SK-N-SH treated with all-trans-retinoic acid at 6 μM for 48 hours (cell line): Measurements from ENCODE around the gene NDUFA8.

Source experiments
- ATAC-seq: fragments of 200-7000 bp; cut with Tn5 transposase; 3 replicates; pipeline ENCODE4 v1.9.1; 2020; ENCODE audit warnings: mild to moderate bottlenecking, moderate library complexity
- ARNTL ChIP-seq: fragments of 450-650 bp; formaldehyde crosslinking; IDR thresholded peaks from 2 replicates; pipeline ENCODE4 v1.5.0; 2020; ENCODE audit warnings: low read depth, mild to moderate bottlenecking, moderate library complexity, borderline replicate concordance
- BACH2 ChIP-seq: fragments of 250-450 bp; sonication (Bioruptor Pico); IDR thresholded peaks from 2 replicates; pipeline ENCODE4 v1.9.0; 2021; ENCODE audit warnings: mild to moderate bottlenecking, borderline replicate concordance
- CREB5 ChIP-seq: fragments of 250-450 bp; sonication (Bioruptor Pico); IDR thresholded peaks from 2 replicates; pipeline ENCODE4 v1.5.1; 2020; ENCODE audit warnings: low read depth, mild to moderate bottlenecking, moderate library complexity
- CSDC2 ChIP-seq: fragments of 250-450 bp; sonication (Bioruptor Pico); IDR thresholded peaks from 2 replicates; pipeline ENCODE4 v1.5.0; 2020; ENCODE audit warnings: mild to moderate bottlenecking, moderate library complexity
- ESRRG ChIP-seq: fragments of 250-450 bp; sonication (Bioruptor Pico); IDR thresholded peaks from 2 replicates; pipeline ENCODE4 v1.6.1; 2021; ENCODE audit warnings: mild to moderate bottlenecking
- GLIS3 ChIP-seq: fragments of 250-450 bp; sonication (Bioruptor Pico); IDR thresholded peaks from 2 replicates; pipeline ENCODE4 v1.5.0; 2020; ENCODE audit warnings: mild to moderate bottlenecking, moderate library complexity
- ISL1 ChIP-seq: fragments of 250-450 bp; sonication (Bioruptor Pico); IDR thresholded peaks from 2 replicates; pipeline ENCODE4 v2.1.2; 2022; ENCODE audit warnings: mild to moderate bottlenecking, moderate library complexity
- PPARA ChIP-seq: fragments of 250-450 bp; sonication (Bioruptor Pico); IDR thresholded peaks from 2 replicates; pipeline ENCODE4 v1.5.0; 2020; ENCODE audit warnings: mild to moderate bottlenecking, borderline replicate concordance
- RARB ChIP-seq: fragments of 250-450 bp; sonication (Bioruptor Pico); IDR thresholded peaks from 2 replicates; pipeline ENCODE4 v1.8.0; 2021; ENCODE audit warnings: mild to moderate bottlenecking, moderate library complexity
- SNAI2 ChIP-seq: fragments of 250-450 bp; sonication (Bioruptor Pico); IDR thresholded peaks from 2 replicates; pipeline ENCODE4 v1.5.0; 2020; ENCODE audit warnings: mild to moderate bottlenecking, moderate library complexity
- TCF4 ChIP-seq: fragments of 250-450 bp; sonication (Bioruptor Pico); IDR thresholded peaks from 2 replicates; pipeline ENCODE4 v1.8.0; 2021; ENCODE audit warnings: mild to moderate bottlenecking, moderate library complexity, borderline replicate concordance
- TOX ChIP-seq: fragments of 250-450 bp; sonication (Bioruptor Pico); IDR thresholded peaks from 2 replicates; pipeline ENCODE4 v1.8.0; 2021; ENCODE audit warnings: mild to moderate bottlenecking, moderate library complexity, borderline replicate concordance
- TSHZ2 ChIP-seq: fragments of 250-450 bp; sonication (Bioruptor Pico); IDR thresholded peaks from 2 replicates; pipeline ENCODE4 v1.5.0; 2020; ENCODE audit warnings: mild to moderate bottlenecking, moderate library complexity
- ZC3H10 ChIP-seq: fragments of 250-450 bp; sonication (Bioruptor Pico); IDR thresholded peaks from 2 replicates; pipeline ENCODE4 v1.5.1; 2021; ENCODE audit warnings: mild to moderate bottlenecking, moderate library complexity
- ZFP3 ChIP-seq: fragments of 250-450 bp; sonication (Bioruptor Pico); IDR thresholded peaks from 2 replicates; pipeline ENCODE4 v1.5.0; 2020; ENCODE audit warnings: mild to moderate bottlenecking, moderate library complexity
- ZNF565 ChIP-seq: fragments of 450-650 bp; formaldehyde crosslinking; conservative IDR thresholded peaks from 2 replicates; pipeline ENCODE4 v1.5.0; 2020; ENCODE audit warnings: low read depth, mild to moderate bottlenecking, moderate library complexity
- ZNF70 ChIP-seq: fragments of 450-650 bp; formaldehyde crosslinking; IDR thresholded peaks from 2 replicates; pipeline ENCODE4 v1.5.0; 2020; ENCODE audit warnings: mild to moderate bottlenecking, moderate library complexity
- ZNF8 ChIP-seq: fragments of 450-650 bp; formaldehyde crosslinking; IDR thresholded peaks from 2 replicates; pipeline ENCODE4 v1.5.0; 2020; ENCODE audit warnings: mild to moderate bottlenecking, moderate library complexity
- TF ChIP-seq, protein P1 (sequence below): fragments of 250-450 bp; sonication (Bioruptor Pico); IDR thresholded peaks from 2 replicates; pipeline ENCODE4 v1.5.1; 2021; ENCODE audit warnings: mild to moderate bottlenecking, moderate library complexity
- TF ChIP-seq, protein P2 (sequence below): fragments of 250-450 bp; sonication (Bioruptor Pico); IDR thresholded peaks from 2 replicates; pipeline ENCODE4 v1.8.0; 2020; ENCODE audit warnings: mild to moderate bottlenecking, moderate library complexity, borderline replicate concordance
- TF ChIP-seq, protein P3 (sequence below): fragments of 250-450 bp; sonication (Bioruptor Pico); IDR thresholded peaks from 2 replicates; pipeline ENCODE4 v1.8.0; 2021; ENCODE audit warnings: low read depth, mild to moderate bottlenecking, moderate library complexity, borderline replicate concordance

NDUFA8 gene

DNA sequence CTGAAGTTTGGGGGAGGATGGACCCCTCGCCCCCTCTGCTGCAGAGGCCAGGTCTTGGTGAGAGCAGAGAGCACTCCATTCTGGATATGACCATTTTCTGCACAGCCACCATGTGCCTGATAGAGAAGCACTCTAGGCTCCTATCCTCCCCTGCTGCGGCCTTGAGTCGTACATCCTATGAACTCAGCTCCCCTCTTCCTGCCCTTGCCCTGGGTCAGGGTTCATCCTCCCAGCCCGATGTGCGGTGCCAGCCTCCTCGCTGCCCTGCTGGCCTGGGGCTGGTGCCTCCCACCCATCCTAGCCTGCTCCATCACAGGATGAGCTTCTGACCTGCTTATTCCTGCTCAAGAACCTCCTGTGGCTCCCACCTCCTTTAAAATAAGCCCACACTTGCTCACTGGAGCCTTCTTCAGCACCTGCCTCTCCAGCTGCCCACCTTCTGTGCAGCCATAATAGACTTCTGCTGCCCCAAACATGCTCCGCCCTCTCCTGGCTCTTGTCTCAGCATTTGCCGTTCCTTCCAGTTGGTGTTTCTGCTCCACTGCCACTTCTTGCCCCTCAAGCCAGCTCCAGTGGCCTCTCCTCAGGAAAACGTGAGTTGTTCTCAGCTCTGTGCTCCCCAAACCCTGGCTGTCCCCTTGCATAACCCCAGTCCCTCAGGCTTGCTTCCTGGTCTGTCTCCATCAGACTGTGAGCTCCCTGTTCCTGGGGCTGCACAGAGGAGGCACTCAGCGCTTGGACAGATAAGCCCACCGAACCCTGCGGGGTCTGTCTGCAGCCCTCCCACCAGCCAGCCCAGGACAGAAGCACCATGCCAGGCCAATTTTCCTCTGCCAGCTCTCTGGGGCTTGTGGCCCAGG lies 44.2 kb downstream of the NDUFA8 start:
- ATAC-seq, result no peak
- TF ChIP-seq ZNF70 (CRISPR knock-in tag), result peak; percentile 91
- no peak for TF ChIP-seq ESRRG (CRISPR knock-in tag)
- TF ChIP-seq ZNF8 (CRISPR knock-in tag), result no peak

DNA sequence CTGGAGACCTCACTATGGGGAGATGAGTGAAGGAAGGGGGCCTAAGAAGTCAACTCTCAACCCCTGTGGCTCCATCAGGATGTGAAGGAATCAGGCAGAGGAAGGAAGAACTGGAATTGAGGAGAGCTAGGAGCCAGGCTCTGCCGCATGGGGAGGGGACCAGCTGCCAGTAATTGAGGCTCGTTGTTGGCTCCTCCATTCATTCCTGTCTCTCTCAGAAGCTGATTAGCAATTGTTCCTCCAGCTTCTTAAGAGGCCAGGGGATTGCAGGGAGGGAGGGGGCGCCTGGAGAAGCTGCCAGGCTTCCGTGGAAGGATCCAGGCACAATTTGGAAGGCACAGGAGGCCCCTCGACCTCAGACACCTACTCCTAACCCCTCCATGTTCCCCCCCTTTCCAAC lies 46.0 kb downstream of the NDUFA8 start:
- TF ChIP-seq ZC3H10 (CRISPR knock-in tag) (no peak), ISL1 (CRISPR knock-in tag) (no peak), BACH2 (no peak), GLIS3 (CRISPR knock-in tag) (no peak), TCF4 (CRISPR knock-in tag) (no peak), RARB (no peak), PPARA (no peak), TOX (no peak), SNAI2 (no peak), ZFP3 (CRISPR knock-in tag) (no peak)
- TF ChIP-seq, protein P1, sequence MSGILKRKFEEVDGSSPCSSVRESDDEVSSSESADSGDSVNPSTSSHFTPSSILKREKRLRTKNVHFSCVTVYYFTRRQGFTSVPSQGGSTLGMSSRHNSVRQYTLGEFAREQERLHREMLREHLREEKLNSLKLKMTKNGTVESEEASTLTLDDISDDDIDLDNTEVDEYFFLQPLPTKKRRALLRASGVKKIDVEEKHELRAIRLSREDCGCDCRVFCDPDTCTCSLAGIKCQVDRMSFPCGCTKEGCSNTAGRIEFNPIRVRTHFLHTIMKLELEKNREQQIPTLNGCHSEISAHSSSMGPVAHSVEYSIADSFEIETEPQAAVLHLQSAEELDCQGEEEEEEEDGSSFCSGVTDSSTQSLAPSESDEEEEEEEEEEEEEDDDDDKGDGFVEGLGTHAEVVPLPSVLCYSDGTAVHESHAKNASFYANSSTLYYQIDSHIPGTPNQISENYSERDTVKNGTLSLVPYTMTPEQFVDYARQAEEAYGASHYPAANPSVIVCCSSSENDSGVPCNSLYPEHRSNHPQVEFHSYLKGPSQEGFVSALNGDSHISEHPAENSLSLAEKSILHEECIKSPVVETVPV (CRISPR knock-in tag), result no peak
- TF ChIP-seq, protein P2, sequence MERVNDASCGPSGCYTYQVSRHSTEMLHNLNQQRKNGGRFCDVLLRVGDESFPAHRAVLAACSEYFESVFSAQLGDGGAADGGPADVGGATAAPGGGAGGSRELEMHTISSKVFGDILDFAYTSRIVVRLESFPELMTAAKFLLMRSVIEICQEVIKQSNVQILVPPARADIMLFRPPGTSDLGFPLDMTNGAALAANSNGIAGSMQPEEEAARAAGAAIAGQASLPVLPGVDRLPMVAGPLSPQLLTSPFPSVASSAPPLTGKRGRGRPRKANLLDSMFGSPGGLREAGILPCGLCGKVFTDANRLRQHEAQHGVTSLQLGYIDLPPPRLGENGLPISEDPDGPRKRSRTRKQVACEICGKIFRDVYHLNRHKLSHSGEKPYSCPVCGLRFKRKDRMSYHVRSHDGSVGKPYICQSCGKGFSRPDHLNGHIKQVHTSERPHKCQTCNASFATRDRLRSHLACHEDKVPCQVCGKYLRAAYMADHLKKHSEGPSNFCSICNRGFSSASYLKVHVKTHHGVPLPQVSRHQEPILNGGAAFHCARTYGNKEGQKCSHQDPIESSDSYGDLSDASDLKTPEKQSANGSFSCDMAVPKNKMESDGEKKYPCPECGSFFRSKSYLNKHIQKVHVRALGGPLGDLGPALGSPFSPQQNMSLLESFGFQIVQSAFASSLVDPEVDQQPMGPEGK, result no peak
- TF ChIP-seq, protein P3, sequence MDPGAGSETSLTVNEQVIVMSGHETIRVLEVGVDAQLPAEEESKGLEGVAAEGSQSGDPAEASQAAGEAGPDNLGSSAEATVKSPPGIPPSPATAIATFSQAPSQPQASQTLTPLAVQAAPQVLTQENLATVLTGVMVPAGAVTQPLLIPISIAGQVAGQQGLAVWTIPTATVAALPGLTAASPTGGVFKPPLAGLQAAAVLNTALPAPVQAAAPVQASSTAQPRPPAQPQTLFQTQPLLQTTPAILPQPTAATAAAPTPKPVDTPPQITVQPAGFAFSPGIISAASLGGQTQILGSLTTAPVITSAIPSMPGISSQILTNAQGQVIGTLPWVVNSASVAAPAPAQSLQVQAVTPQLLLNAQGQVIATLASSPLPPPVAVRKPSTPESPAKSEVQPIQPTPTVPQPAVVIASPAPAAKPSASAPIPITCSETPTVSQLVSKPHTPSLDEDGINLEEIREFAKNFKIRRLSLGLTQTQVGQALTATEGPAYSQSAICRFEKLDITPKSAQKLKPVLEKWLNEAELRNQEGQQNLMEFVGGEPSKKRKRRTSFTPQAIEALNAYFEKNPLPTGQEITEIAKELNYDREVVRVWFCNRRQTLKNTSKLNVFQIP, result no peak
- ATAC-seq, result no peak

GRCh38 chr9:122112238-122112637 lies 47.3 kb downstream of the NDUFA8 start:
- no peak for TF ChIP-seq CREB5 (CRISPR knock-in tag)
- no peak for TF ChIP-seq PPARA
- no peak for TF ChIP-seq GLIS3 (CRISPR knock-in tag)
- TF ChIP-seq ESRRG (CRISPR knock-in tag), result no peak
- TF ChIP-seq, protein P3, result no peak
- no peak for TF ChIP-seq RARB
- TF ChIP-seq CSDC2 (CRISPR knock-in tag), result no peak
- no peak for TF ChIP-seq ZC3H10 (CRISPR knock-in tag)
- ATAC-seq, result no peak

- no peak for ATAC-seq
- TF ChIP-seq, protein P3, result no peak
- TF ChIP-seq ZNF70 (CRISPR knock-in tag) (no peak), TSHZ2 (no peak), RARB (no peak), ZNF565 (CRISPR knock-in tag) (no peak), SNAI2 (no peak), ESRRG (CRISPR knock-in tag) (no peak), ISL1 (CRISPR knock-in tag) (no peak), ARNTL (no peak), PPARA (no peak)
These were observed 48.0 kb downstream of the NDUFA8 start for GRCh38 chr9:122111413-122112085.
